ENCODE measurements around the gene PLEKHN1. TPM values are rescaled to one million over a fixed set of nuclear protein-coding genes. Genes with fewer than 3 reads are reported as not detected.

PLEKHN1 gene
- total RNA-seq, 2 experiments from 2014 or later: 5.8 to 6.0 TPM

DNA sequence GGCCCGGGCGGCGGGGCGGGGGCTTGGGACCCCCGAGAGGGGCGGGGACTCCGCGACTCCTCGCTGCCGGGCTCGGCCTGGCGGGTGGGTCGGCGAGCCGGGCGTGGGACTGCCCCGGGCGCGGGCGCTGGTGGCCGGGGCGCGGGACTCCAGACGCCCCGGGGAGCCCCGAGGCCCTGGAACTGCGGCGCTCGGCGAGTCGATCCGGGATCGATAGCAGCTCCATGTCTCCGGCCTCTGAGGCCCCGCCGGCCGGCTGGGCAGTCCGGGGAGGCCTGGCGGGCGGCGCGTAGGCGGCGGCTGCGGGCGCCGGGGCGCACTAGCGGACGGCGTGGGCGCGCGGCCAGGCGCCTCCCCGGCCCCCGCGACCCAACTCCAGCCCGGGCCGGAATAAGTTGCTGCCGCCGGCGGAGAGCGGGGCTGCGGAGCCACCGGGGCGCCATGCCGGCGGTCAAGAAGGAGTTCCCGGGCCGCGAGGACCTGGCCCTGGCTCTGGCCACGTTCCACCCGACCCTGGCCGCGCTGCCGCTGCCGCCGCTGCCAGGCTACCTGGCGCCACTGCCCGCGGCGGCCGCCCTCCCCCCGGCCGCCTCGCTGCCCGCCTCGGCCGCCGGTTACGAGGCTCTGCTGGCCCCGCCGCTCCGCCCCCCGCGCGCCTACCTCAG, 42.2 kb upstream of the PLEKHN1 start:
- peaks cover 15% of the 10 kb centered on the region for H3K4me1 Mint-ChIP-seq (ENCODE audit: low read depth)
- DNase-seq: no peak
- intact Hi-C loops (cut with micrococcal nuclease): no loop called here
- ChIA-PET CTCF (no interaction called here), POLR2A (no interaction called here)
- no peaks in the 10 kb centered on the region for H3K36me3 Mint-ChIP-seq
- H3K27ac Mint-ChIP-seq: no peak overlapping the region
- H3K27me3 Mint-ChIP-seq: peaks cover 47% of the 10 kb centered on the region
- H3K4me3 Mint-ChIP-seq: no peak overlapping the region
- H3K9me3 Mint-ChIP-seq: no peaks in the 10 kb centered on the region

DNA sequence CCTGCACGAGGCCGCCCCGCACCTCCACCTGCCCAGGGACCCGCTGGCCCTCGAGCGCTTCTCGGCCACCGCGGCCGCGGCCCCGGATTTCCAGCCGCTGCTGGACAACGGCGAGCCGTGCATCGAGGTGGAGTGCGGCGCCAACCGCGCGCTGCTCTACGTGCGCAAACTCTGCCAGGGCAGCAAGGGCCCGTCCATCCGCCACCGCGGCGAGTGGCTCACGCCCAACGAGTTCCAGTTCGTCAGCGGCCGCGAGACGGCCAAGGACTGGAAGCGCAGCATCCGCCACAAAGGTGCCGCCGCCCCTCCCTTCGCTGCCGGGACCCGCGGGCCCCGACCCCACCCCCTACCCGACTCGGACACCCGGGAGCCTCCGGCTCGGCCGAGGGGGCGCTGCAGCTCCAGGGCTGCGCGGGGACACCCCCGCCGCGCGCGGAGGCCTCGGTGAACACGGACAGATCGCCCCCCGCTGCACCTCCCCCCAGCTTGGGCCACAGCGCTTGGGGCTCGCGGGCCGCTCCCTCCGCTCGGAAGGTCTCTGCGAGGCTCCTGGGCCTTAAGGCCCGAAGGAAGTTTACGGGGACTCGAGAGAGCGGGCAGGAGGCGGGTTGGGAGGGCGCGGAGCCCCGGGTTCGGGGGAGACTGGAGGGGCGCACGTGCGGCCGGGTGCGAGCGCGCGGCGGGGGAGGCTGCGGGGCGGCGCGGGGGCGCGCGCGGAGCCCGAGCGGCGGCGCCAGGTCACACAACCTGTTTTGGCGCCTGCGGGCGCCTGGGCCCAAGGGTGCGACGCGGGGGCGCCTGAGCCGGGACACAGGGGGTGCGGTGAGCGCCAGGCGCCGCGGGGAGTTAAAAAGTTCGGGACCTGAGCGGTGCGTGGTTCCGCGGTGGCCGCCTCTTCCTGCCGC, 41.4 kb upstream of the PLEKHN1 start:
- no peak overlapping the region for H3K27ac Mint-ChIP-seq
- peaks cover 15% of the 10 kb centered on the region for H3K4me1 Mint-ChIP-seq (ENCODE audit: low read depth)
- H3K9me3 Mint-ChIP-seq: no peaks in the 10 kb centered on the region
- H3K36me3 Mint-ChIP-seq: no peaks in the 10 kb centered on the region
- peak overlapping the region; percentile 3 for H3K4me3 Mint-ChIP-seq
- ChIA-PET POLR2A (no interaction called here), CTCF (no interaction called here)
- DNase-seq: no peak
- intact Hi-C loops (cut with micrococcal nuclease): no loop called here
- peaks cover 47% of the 10 kb centered on the region for H3K27me3 Mint-ChIP-seq

DNA sequence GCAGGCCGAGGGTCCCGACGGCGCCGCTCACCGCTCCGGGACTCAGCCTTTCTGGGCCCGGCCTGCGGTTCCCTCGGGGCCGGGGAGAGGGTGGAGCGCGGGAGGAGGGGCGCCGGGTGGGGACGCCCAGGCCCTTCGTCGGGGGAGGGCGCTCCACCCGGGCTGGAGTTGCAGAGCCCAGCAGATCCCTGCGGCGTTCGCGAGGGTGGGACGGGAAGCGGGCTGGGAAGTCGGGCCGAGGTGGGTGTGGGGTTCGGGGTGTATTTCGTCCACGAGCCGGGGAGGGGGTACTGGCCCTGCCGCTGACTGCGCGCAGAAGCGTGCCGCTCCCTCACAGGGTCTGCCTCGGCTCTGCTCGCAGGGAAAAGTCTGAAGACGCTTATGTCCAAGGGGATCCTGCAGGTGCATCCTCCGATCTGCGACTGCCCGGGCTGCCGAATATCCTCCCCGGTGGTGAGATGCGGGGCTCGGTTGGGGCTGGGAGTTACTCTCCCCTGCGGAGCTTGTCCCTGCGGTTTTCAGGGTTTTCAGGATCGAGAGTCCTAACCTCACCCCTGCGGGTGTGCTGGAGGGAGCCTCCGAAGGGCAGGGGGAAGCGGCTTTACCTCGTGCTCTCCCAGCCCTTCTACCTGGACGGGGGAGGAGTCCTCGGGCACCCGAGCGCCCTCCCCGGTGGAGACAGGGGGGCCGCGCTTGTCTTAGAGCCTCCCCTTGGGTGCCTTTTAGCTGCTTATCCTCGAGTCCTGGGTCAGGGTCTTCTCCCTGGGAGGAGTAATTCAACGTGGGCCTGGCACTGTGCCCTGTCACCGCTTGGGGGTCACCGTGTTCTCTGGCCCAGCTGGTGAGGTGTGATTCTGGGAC, 40.5 kb upstream of the PLEKHN1 start:
- ChIA-PET CTCF (interaction anchor here (0.6 kb wide), 2 partner anchors 15 to 33 kb away, joined by 3 read pairs; partner anchors contain the start of gene NOC2L), POLR2A (interaction anchor here (0.9 kb wide), 1 partner anchor 16 kb away, joined by 3 read pairs; no protein-coding TSS in a partner anchor)
- H3K36me3 Mint-ChIP-seq: no peaks in the 10 kb centered on the region
- DNase-seq: no peak
- peak overlapping the region; percentile 28 for H3K4me3 Mint-ChIP-seq
- H3K4me1 Mint-ChIP-seq (ENCODE audit: low read depth): peaks cover 11% of the 10 kb centered on the region
- peaks cover 38% of the 10 kb centered on the region for H3K27me3 Mint-ChIP-seq
- intact Hi-C loops (cut with micrococcal nuclease): no loop called here
- H3K9me3 Mint-ChIP-seq: no peaks in the 10 kb centered on the region
- no peak overlapping the region for H3K27ac Mint-ChIP-seq

DNA sequence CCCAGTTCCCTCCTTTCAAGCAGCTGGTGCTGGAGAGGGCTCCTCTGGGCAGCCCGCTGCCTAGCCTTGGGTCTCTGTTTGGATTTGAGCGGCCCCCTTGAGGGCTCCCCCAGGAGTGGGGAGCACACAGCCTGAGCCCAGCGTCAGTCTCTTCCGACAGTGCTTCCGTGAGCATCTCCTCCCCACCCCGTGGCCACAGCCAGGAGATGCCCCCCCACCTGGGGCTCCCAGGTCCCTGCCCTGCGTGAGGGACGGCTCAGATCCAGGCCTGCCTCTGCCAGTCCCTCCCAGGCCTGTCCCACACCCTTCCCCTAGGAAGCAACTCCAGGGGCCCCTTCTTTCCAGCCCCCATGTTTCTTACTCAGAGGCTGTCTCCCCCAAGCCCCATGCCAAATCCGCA, 39.0 kb upstream of the PLEKHN1 start:
- CTCF ChIA-PET: no interaction called here
- H3K27ac Mint-ChIP-seq: no peak overlapping the region

DNA sequence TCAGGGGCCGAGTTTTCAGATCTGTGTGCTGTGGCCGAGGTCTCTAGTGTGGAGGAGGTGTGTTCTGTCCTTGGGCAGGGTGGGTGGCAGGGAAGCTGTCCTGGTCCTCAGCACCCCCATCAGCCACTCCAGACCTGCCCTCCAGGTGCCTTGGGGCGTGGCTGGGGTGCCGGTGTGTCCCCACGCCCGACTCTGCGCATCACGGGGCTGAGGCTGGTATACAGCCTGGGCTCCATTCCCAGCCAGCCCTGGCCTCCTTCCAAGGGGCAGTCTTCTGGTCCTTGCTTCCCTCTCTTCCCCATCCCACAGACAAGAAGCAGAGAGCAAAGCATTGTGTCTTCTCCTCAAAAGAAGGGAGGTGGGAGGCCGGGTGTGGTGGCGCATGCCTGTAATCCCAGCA, 38.5 kb upstream of the PLEKHN1 start:
- intact Hi-C loops (cut with micrococcal nuclease): no loop called here
- ChIA-PET CTCF (interaction anchor here (0.6 kb wide), 1 partner anchor 58 kb away, joined by 3 read pairs; no protein-coding TSS in a partner anchor), POLR2A (no interaction called here)
- peaks cover 6% of the 10 kb centered on the region for H3K4me1 Mint-ChIP-seq (ENCODE audit: low read depth)
- H3K4me3 Mint-ChIP-seq: no peak overlapping the region
- no peak overlapping the region for H3K27ac Mint-ChIP-seq
- DNase-seq: no peak
- H3K27me3 Mint-ChIP-seq: peaks cover 29% of the 10 kb centered on the region
- no peaks in the 10 kb centered on the region for H3K9me3 Mint-ChIP-seq
- H3K36me3 Mint-ChIP-seq: no peaks in the 10 kb centered on the region

More for the DNA sequence above, 39.0 kb upstream of the PLEKHN1 start:
- Mint-ChIP-seq H3K9me3 (no peaks in the 10 kb centered on the region), H3K27me3 (peaks cover 34% of the 10 kb centered on the region), H3K4me3 (no peak overlapping the region), H3K4me1 (ENCODE audit: low read depth) (peaks cover 6% of the 10 kb centered on the region), H3K36me3 (no peaks in the 10 kb centered on the region)
- POLR2A ChIA-PET: no interaction called here
- no peak for DNase-seq
- intact Hi-C loops (cut with micrococcal nuclease): no loop called here

DNA sequence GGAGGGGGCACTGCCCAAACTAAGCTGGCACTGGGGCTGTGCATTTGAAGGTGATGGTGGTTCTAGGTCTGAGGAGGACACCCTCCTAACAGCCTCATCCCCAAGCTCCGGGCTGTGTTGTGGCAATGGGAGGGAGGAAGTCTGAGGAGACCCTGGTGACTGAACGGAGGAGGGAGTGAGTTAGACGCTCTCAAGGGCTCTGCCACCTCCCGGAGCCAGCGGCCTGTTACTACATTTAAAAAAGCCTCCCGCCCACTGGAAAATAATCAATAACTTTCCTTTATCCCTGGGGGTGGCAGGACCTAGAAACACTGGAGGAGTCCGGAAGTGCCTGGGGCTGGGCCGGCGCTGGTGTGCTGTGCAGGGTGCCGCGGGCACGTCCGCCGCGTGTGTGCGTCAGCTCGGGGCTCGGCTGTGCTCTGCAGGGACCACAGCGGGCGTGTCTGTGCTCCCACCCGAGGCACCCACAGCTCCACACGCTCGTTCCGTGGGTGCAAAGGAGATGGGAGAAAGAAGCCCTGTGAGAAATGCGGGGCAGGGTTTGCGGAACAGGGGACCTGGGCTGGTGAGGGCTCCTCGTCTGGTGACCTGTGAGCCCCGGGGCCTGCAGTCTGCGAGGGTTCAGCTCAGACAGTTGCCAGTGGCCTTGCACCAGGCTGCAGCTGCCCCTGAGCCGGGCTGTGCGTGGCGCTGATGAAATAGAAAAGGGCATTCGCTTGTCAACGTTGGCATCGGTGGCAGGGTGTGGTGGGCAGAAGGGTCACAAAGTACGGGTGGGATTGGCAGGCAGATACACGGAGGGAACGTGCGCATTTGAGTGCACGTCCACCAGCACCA, 37.2 kb upstream of the PLEKHN1 start:
- ChIA-PET CTCF (no interaction called here), POLR2A (interaction anchor here (0.7 kb wide), 1 partner anchor 12 kb away, joined by 3 read pairs; no protein-coding TSS in a partner anchor)
- intact Hi-C loops (cut with micrococcal nuclease): no loop called here
- Mint-ChIP-seq H3K4me3 (no peak overlapping the region), H3K36me3 (no peaks in the 10 kb centered on the region), H3K27me3 (peaks cover 26% of the 10 kb centered on the region), H3K4me1 (ENCODE audit: low read depth) (no peaks in the 10 kb centered on the region), H3K9me3 (no peaks in the 10 kb centered on the region), H3K27ac (no peak overlapping the region)
- DNase-seq: no peak

DNA sequence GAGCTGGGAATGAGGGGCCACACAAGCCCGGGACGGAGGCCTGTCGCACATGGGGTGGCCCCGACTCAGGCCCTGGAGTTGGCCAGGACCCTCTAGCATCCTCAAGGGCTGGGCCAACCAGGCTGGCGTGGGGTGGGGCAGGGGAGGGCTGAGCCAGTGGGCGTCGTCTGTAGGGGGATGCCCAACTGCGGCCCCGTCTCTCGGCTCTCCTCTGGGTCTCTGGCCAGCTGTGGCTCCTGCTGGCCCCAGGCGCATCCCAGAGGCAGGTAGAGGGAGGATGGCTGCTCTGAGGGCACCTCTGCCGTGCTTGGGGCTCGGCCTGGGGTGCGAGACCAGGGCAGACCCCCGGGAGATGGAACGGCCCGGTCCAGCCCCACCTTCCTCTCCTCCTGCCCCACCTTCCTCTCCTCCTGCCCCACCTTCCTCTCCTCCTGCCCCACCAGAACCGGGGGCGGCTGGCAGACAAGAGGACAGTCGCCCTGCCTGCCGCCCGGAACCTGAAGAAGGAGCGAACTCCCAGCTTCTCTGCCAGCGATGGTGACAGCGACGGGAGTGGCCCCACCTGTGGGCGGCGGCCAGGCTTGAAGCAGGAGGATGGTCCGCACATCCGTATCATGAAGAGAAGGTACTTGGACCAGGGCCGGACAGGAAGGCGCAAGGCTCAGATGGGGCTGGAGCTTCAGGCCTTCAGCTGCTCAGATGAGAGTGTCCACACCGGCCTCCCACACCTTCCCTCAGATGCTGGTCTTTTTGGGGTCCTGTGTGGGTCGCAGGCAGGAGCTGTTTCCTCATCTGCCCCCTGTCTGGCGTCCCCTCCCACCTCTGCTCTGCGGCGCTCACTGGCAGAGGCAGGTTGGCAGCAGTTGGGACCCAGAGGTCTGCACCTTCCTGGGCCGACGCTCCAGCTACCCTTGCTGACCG, 36.3 kb upstream of the PLEKHN1 start:
- Mint-ChIP-seq H3K4me3 (no peak overlapping the region), H3K4me1 (ENCODE audit: low read depth) (peaks cover 2% of the 10 kb centered on the region), H3K27ac (no peak overlapping the region), H3K36me3 (no peaks in the 10 kb centered on the region), H3K27me3 (peaks cover 28% of the 10 kb centered on the region), H3K9me3 (no peaks in the 10 kb centered on the region)
- DNase-seq: no peak
- ChIA-PET CTCF (no interaction called here), POLR2A (interaction anchor here (0.7 kb wide), 1 partner anchor 11 kb away, joined by 3 read pairs; no protein-coding TSS in a partner anchor)
- intact Hi-C loops (cut with micrococcal nuclease): no loop called here

DNA sequence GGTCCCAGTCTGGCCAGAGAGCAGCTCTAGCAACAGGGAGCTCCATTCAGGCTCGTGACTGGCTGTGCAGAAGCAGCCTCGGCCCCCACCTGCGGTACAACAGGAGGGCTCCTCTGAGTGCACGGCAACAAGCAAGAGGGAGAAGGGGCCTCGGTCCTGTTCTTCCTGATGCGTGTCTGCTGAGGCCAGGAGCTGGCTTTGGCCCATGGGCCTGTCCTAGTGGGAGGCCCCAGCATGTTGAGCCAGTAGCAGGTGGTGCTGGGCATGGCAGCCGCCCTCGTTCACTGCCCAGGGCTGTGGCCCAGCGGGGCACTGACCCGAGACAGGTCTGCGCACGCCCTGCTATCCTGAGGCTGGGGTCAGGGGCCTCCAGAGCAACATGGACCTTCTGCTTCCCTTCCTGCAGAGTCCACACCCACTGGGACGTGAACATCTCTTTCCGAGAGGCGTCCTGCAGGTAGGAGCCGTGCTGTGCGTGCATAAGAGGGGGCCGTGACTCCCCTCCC, 35.6 kb upstream of the PLEKHN1 start:
- intact Hi-C loops (cut with micrococcal nuclease): no loop called here
- H3K27ac Mint-ChIP-seq: no peak overlapping the region
- POLR2A ChIA-PET: no interaction called here
- no peak for DNase-seq
- H3K36me3 Mint-ChIP-seq: no peaks in the 10 kb centered on the region
- H3K4me3 Mint-ChIP-seq: no peak overlapping the region
- H3K9me3 Mint-ChIP-seq: no peaks in the 10 kb centered on the region
- H3K27me3 Mint-ChIP-seq: peaks cover 33% of the 10 kb centered on the region
- peaks cover 8% of the 10 kb centered on the region for H3K4me1 Mint-ChIP-seq (ENCODE audit: low read depth)
- CTCF ChIA-PET: no interaction called here

DNA sequence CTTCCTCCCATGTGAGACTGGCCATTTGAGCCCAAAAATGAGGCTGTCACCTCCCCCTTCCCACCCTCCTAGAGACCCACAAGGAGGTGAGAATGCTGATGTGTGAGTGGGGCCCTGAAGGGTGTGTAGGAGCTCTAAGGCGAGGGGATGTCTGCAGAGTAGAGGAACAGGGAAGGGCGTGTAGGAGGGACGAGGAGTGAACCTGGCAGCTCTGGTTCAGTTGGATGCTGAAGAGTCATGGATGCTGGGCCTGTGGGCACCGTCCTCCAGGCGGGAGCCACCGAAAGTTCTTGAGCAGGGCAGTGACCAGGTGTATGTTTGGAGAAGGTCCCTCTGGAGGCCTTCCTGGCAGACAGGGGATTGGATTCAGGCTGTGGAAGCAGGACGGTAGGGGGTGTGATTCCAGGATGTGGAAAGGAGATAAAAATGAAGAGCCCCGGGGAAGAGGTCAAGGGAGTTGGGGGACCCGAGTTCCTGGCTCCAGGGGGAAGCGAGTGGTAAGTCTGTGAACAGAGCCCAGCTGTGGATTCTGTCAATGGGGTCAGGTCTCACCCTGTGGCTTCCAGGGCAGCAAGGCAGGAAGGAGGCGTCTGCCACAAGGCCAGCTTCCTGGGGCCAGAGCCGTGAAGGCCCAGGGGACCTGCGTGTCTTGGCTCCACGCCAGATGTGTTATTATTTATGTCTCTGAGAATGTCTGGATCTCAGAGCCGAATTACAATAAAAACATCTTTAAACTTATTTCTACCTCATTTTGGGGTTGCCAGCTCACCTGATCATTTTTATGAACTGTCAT, 34.7 kb upstream of the PLEKHN1 start:
- no peak for DNase-seq
- Mint-ChIP-seq H3K9me3 (no peaks in the 10 kb centered on the region), H3K4me3 (no peak overlapping the region), H3K36me3 (no peaks in the 10 kb centered on the region), H3K27ac (no peak overlapping the region), H3K27me3 (peaks cover 25% of the 10 kb centered on the region), H3K4me1 (ENCODE audit: low read depth) (peaks cover 8% of the 10 kb centered on the region)
- intact Hi-C loops (cut with micrococcal nuclease): no loop called here
- ChIA-PET CTCF (no interaction called here), POLR2A (no interaction called here)

DNA sequence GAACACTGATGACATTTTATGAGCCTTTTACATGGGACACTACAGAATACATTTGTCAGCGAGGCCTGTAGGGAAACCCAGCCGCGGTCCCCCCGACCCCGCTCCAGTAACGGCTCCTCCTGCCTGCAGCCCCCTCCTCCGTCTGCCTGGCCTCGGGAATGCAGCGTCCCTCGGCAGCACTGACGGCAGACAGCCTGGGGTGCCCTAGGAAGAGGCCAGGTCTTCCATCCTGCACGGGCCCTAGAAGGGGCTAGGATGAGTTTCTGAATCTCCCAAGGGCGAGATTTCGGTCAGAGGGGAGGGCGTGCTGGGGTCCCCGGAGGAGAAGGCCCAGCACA, 34.1 kb upstream of the PLEKHN1 start:
- H3K4me1 Mint-ChIP-seq (ENCODE audit: low read depth): peaks cover 8% of the 10 kb centered on the region
- no peaks in the 10 kb centered on the region for H3K9me3 Mint-ChIP-seq
- no peak overlapping the region for H3K27ac Mint-ChIP-seq
- DNase-seq: no peak
- H3K4me3 Mint-ChIP-seq: no peak overlapping the region
- CTCF ChIA-PET: no interaction called here
- intact Hi-C loops (cut with micrococcal nuclease): no loop called here
- H3K27me3 Mint-ChIP-seq: peaks cover 22% of the 10 kb centered on the region
- POLR2A ChIA-PET: no interaction called here
- no peaks in the 10 kb centered on the region for H3K36me3 Mint-ChIP-seq

All from activated CD4-positive, alpha-beta memory T cell treated with anti-CD3 and anti-CD28 coated beads for 36 hours (primary cell).